ENCODE measurements around the gene LYPD1. TPM values are rescaled to one million over a fixed set of nuclear protein-coding genes. Genes with fewer than 3 reads are reported as not detected.

LYPD1 gene
- total RNA-seq, 1 donor from 2014 or later = 61.6 TPM

GRCh38 chr2:132662732-132663131 lies 7.3 kb downstream of the LYPD1 start:
- H3K4me3 Mint-ChIP-seq (ENCODE audit: unreplicated experiment) = no peak overlapping the region
- no peak overlapping the region for H3K27ac Mint-ChIP-seq (ENCODE audit: unreplicated experiment)
- no peak overlapping the region for H3K9ac ChIP-seq (ENCODE audit: low read length)
- TF ChIP-seq EZH2 (IDR thresholded peaks at IDR 0.05; ENCODE audit: insufficient read depth, low read length) = no peak
- TF ChIP-seq CTCF (IDR thresholded peaks at IDR 0.05; ENCODE audit: insufficient read depth, low read depth, low read length) = no peak
- DNase-seq (ENCODE audit: low read depth) (peak; percentile 69), FAIRE-seq (no peak)
- no peaks in the 10 kb centered on the region for H3K27me3 ChIP-seq (ENCODE audit: insufficient read depth, low read length)
- no peaks in the 10 kb centered on the region for H3K9me3 ChIP-seq (ENCODE audit: insufficient read depth, low read depth, low read length)
- no peak overlapping the region for H3K27ac ChIP-seq (ENCODE audit: low read depth, low read length)
- peaks cover 14% of the 10 kb centered on the region for H3K36me3 Mint-ChIP-seq (ENCODE audit: low read depth, unreplicated experiment)
- no peak overlapping the region for H3K4me3 ChIP-seq (ENCODE audit: insufficient read depth, low read depth, low read length)
- H3K79me2 ChIP-seq (ENCODE audit: insufficient read depth, low read length) = peaks cover 59% of the 10 kb centered on the region
- no peaks in the 10 kb centered on the region for H3K4me1 ChIP-seq (ENCODE audit: insufficient read depth, low read length)
- no peaks in the 10 kb centered on the region for H3K9me3 Mint-ChIP-seq (ENCODE audit: unreplicated experiment)
- H2AFZ ChIP-seq (ENCODE audit: low read depth, low read length) = no peak overlapping the region
- no peaks in the 10 kb centered on the region for H3K27me3 Mint-ChIP-seq (ENCODE audit: low read depth, unreplicated experiment)
- H3K4me2 ChIP-seq (ENCODE audit: low read length) = peak overlapping the region; percentile 40
- H3K36me3 ChIP-seq (ENCODE audit: insufficient read depth, low read length) = peaks cover 54% of the 10 kb centered on the region
- H4K20me1 ChIP-seq (ENCODE audit: insufficient read depth, low read length) = peaks cover 41% of the 10 kb centered on the region
- peaks cover 35% of the 10 kb centered on the region for H3K4me1 Mint-ChIP-seq (ENCODE audit: low read depth, unreplicated experiment)

DNA sequence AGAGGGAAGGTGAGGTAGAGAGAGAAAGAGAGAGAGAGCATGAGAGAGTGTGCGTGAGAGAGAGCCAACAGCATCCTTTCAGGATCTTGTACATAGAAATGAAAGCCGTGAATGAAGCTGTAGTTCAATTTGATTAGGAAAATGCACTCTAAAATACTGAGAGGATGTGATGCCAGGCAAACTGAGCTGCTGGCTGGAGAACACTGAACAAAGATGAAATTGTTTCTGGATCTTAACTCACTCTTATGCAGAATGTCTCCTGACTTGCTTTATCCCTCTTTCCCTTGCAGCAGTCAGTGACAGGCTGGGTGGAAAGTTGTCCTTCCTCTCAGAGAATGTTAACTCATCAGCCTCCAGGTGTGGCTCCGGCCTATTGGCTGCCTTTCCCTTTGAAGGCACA lies 10.7 kb downstream of the LYPD1 start:
- TF ChIP-seq EZH2 (IDR thresholded peaks at IDR 0.05; ENCODE audit: insufficient read depth, low read length) = no peak
- TF ChIP-seq CTCF (IDR thresholded peaks at IDR 0.05; ENCODE audit: insufficient read depth, low read depth, low read length) = no peak
- Histone ChIP-seq H3K36me3 (ENCODE audit: insufficient read depth, low read length) (peaks cover 46% of the 10 kb centered on the region), H3K27me3 (ENCODE audit: insufficient read depth, low read length) (no peaks in the 10 kb centered on the region), H3K79me2 (ENCODE audit: insufficient read depth, low read length) (peaks cover 39% of the 10 kb centered on the region), H4K20me1 (ENCODE audit: insufficient read depth, low read length) (peaks cover 27% of the 10 kb centered on the region), H3K4me3 (ENCODE audit: insufficient read depth, low read depth, low read length) (no peak overlapping the region), H3K9ac (ENCODE audit: low read length) (no peak overlapping the region), H3K9me3 (ENCODE audit: insufficient read depth, low read depth, low read length) (no peaks in the 10 kb centered on the region), H3K27ac (ENCODE audit: low read depth, low read length) (no peak overlapping the region), H3K4me2 (ENCODE audit: low read length) (no peak overlapping the region), H2AFZ (ENCODE audit: low read depth, low read length) (no peak overlapping the region), H3K4me1 (ENCODE audit: insufficient read depth, low read length) (no peaks in the 10 kb centered on the region)
- no peak for FAIRE-seq
- Mint-ChIP-seq H3K9me3 (ENCODE audit: unreplicated experiment) (no peaks in the 10 kb centered on the region), H3K4me3 (ENCODE audit: unreplicated experiment) (no peak overlapping the region), H3K36me3 (ENCODE audit: low read depth, unreplicated experiment) (peaks cover 18% of the 10 kb centered on the region), H3K4me1 (ENCODE audit: low read depth, unreplicated experiment) (peaks cover 27% of the 10 kb centered on the region), H3K27me3 (ENCODE audit: low read depth, unreplicated experiment) (no peaks in the 10 kb centered on the region), H3K27ac (ENCODE audit: unreplicated experiment) (no peak overlapping the region)
- no peak for DNase-seq (ENCODE audit: low read depth)

DNA sequence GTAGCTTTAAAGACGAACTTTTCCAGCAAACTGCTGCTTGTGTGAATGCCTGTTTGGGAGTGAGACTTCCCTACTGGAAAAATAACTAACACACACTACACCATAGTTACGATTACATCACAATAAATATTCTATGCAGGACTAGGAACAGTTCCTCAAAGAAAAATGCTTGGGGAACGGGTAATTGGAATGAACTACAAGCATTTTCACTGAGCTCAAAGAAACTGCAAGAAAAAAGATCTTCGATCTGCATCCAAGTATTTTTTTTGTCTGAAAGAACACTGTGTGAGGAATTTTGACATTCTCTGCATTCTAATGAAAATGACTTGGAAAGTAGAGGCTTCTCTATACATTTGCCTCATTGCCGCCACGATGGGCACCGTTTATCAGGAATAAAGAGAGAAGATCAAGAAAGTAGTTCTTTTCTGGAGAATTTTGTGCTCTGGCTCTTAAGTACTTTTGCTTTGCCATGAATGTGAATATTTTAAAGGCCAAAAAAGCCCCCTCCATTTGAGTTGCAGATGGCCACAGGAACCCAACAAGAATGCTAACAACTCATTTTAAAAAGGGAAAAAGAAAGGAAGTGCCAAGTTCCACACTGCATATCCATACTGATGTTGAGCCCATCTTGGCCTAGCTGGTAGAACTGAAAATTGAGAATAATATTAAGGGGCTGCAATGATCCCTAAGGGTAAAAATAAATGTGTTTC lies 13.6 kb downstream of the LYPD1 start:
- Histone ChIP-seq H3K4me3 (ENCODE audit: insufficient read depth, low read depth, low read length) (no peak overlapping the region), H2AFZ (ENCODE audit: low read depth, low read length) (no peak overlapping the region), H3K9ac (ENCODE audit: low read length) (no peak overlapping the region), H3K4me2 (ENCODE audit: low read length) (no peak overlapping the region), H3K36me3 (ENCODE audit: insufficient read depth, low read length) (peaks cover 37% of the 10 kb centered on the region), H3K9me3 (ENCODE audit: insufficient read depth, low read depth, low read length) (no peaks in the 10 kb centered on the region), H4K20me1 (ENCODE audit: insufficient read depth, low read length) (peaks cover 46% of the 10 kb centered on the region), H3K79me2 (ENCODE audit: insufficient read depth, low read length) (peaks cover 48% of the 10 kb centered on the region), H3K4me1 (ENCODE audit: insufficient read depth, low read length) (peaks cover 14% of the 10 kb centered on the region), H3K27ac (ENCODE audit: low read depth, low read length) (no peak overlapping the region), H3K27me3 (ENCODE audit: insufficient read depth, low read length) (no peaks in the 10 kb centered on the region)
- Mint-ChIP-seq H3K27me3 (ENCODE audit: low read depth, unreplicated experiment) (no peaks in the 10 kb centered on the region), H3K27ac (ENCODE audit: unreplicated experiment) (peak overlapping the region; percentile 72), H3K4me1 (ENCODE audit: low read depth, unreplicated experiment) (peaks cover 8% of the 10 kb centered on the region), H3K36me3 (ENCODE audit: low read depth, unreplicated experiment) (peaks cover 16% of the 10 kb centered on the region), H3K9me3 (ENCODE audit: unreplicated experiment) (no peaks in the 10 kb centered on the region), H3K4me3 (ENCODE audit: unreplicated experiment) (no peak overlapping the region)
- DNase-seq (ENCODE audit: low read depth) (peak; percentile 46), FAIRE-seq (no peak)
- TF ChIP-seq CTCF (IDR thresholded peaks at IDR 0.05; ENCODE audit: insufficient read depth, low read depth, low read length) (no peak), EZH2 (IDR thresholded peaks at IDR 0.05; ENCODE audit: insufficient read depth, low read length) (no peak)
